SK-N-MC (cell line): ENCODE data around the gene SRRT.

Source experiments
- DNase-seq: peaks from one replicate; pipeline ENCODE4 v3.0.0-alpha.2; 2011; ENCODE audit warnings: low read depth, low spot score
- H3K27ac ChIP-seq: fragments of 200-600 bp; sonication (generic); 2 replicates; pipeline ENCODE4 v1.5.1; 2016; ENCODE audit warnings: mixed run types
- H3K36me3 ChIP-seq: fragments of 200-600 bp; sonication (generic); 2 replicates; pipeline ENCODE4 v1.6.1; 2017; ENCODE audit warnings: antibody characterized with exemption, low read length, mixed read lengths; ENCODE audit not compliant: insufficient read depth
- H3K4me3 ChIP-seq: fragments of 200-600 bp; sonication (generic); 2 replicates; pipeline ENCODE4 v1.5.1; 2016
- H3K9ac ChIP-seq: fragments of 200-600 bp; sonication (generic); 2 replicates; pipeline ENCODE4 v1.8.0; 2017; ENCODE audit warnings: mixed run types, mixed read lengths; ENCODE audit not compliant: insufficient read length
- H3K9me3 ChIP-seq: fragments of 200-600 bp; sonication (generic); 2 replicates; pipeline ENCODE4 v1.6.1; 2017; ENCODE audit warnings: low read depth, mild to moderate bottlenecking, antibody characterized with exemption, low read length, moderate library complexity, mixed read lengths
- EZH2 ChIP-seq: fragments of 200-600 bp; sonication (generic); IDR thresholded peaks from one replicate; pipeline ENCODE4 v1.6.1; 2017; ENCODE audit warnings: antibody characterized with exemption
- FOXP2 ChIP-seq: optimal IDR thresholded peaks from 2 replicates; pipeline ENCODE3; 2011; ENCODE audit warnings: mild to moderate bottlenecking, moderate library complexity; ENCODE audit not compliant: insufficient read depth; ENCODE audit errors: extremely low read length, control extremely low read depth
- POLR2AphosphoS5 ChIP-seq: IDR thresholded peaks from 2 replicates; pipeline ENCODE4 v1.6.1; 2012; ENCODE audit warnings: mild to moderate bottlenecking, low read depth, low read length, borderline replicate concordance

Gene SRRT

GRCh38 chr7:100893910-100894721, 19.2 kb downstream of the SRRT start:
- TF ChIP-seq FOXP2 (no peak), POLR2AphosphoS5 (no peak), EZH2 (no peak)
- no peak overlapping the region for H3K27ac ChIP-seq

GRCh38 chr7:100894860-100895700, 20.2 kb downstream of the SRRT start:
- H3K9ac ChIP-seq = no peak overlapping the region
- no peaks in the 10 kb centered on the region for H3K9me3 ChIP-seq
- peak overlapping the region; percentile 77 for H3K4me3 ChIP-seq
- no peak for DNase-seq
- no peak for TF ChIP-seq FOXP2
- no peak overlapping the region for H3K27ac ChIP-seq
- no peaks in the 10 kb centered on the region for H3K36me3 ChIP-seq

More at GRCh38 chr7:100893910-100894721, 19.2 kb downstream of the SRRT start:
- H3K4me3 ChIP-seq = no peak overlapping the region
- H3K9me3 ChIP-seq = no peaks in the 10 kb centered on the region
- no peaks in the 10 kb centered on the region for H3K36me3 ChIP-seq
- DNase-seq = no peak
- no peak overlapping the region for H3K9ac ChIP-seq

GRCh38 chr7:100895701-100895955, 20.7 kb downstream of the SRRT start, which contains the start of gene ACHE:
TSS of gene ACHE (minus strand) at chr7:100895888. CDS start at chr7:100894232, 1,656 bp downstream.
- Histone ChIP-seq H3K36me3 (no peaks in the 10 kb centered on the region), H3K9me3 (no peaks in the 10 kb centered on the region), H3K9ac (no peak within 1 kb of the TSS), H3K27ac (no peak within 1 kb of the TSS), H3K4me3 (peak within 1 kb of the TSS; percentile 77)
- DNase-seq = no peak
- TF ChIP-seq FOXP2 (no peak), EZH2 (no peak), POLR2AphosphoS5 (no peak)

- Histone ChIP-seq H3K9me3 (no peaks in the 10 kb centered on the region), H3K27ac (no peak overlapping the region), H3K9ac (no peak overlapping the region), H3K36me3 (no peaks in the 10 kb centered on the region), H3K4me3 (peak overlapping the region; percentile 74)
- DNase-seq = no peak
- TF ChIP-seq EZH2 = no peak
- no peak for TF ChIP-seq FOXP2
- no peak for TF ChIP-seq POLR2AphosphoS5
Observed at GRCh38 chr7:100895956-100896731, 21.2 kb downstream of the SRRT start.

DNA sequence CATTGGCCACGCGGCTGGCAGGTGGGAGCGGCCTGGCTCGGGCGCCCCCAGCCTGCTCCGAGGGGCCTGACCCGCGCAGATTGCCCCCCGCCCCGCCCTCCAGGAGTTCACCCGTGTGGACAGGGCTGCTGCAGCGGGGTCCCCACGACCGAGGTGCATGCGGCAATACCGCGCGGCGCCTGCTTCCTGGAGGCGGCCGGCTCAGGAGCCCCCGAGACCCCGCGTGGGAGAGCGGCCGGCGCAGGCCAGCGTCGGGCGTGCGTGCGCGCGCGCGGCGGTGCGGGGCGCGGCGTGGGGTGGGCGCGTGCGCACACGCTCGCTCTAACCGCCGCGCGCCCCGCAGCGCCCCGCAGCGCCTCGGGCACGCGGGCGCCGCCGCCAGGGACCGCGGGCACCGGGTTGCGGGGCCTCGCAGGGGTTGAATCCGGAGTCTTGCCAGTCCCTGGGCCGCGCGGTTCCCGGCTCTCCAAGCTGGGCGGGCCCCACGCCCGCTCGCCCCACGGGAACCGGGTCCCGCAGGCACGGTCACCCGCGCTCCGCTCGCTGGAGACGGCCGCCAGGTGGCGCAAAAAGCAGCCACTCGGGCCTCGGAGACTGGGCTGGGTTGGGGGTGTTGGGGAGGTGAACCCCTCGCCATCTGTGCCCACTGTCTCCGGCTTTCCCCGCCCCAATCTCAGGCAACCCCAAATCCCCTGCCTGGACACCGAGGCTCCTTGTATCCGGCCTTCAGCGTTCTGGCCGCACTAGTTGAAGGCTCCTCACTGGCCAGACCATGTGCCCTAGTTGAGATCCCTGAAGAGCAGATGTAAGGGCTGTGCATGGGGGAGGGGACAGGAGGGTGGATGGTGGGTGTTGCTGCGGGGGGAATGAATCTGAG, 22.1 kb downstream of the SRRT start:
- no peak overlapping the region for H3K9ac ChIP-seq
- no peak for DNase-seq
- no peak for TF ChIP-seq EZH2
- TF ChIP-seq FOXP2 = no peak
- no peak for TF ChIP-seq POLR2AphosphoS5
- H3K4me3 ChIP-seq = peak overlapping the region; percentile 74
- H3K36me3 ChIP-seq = no peaks in the 10 kb centered on the region
- no peak overlapping the region for H3K27ac ChIP-seq
- no peaks in the 10 kb centered on the region for H3K9me3 ChIP-seq

- H3K9ac ChIP-seq = no peak overlapping the region
- H3K9me3 ChIP-seq = no peaks in the 10 kb centered on the region
- TF ChIP-seq FOXP2 (no peak), POLR2AphosphoS5 (no peak), EZH2 (no peak)
- H3K4me3 ChIP-seq = no peak overlapping the region
- no peak for DNase-seq
- H3K36me3 ChIP-seq = no peaks in the 10 kb centered on the region
- no peak overlapping the region for H3K27ac ChIP-seq
Observed at GRCh38 chr7:100897772-100898454, 23.0 kb downstream of the SRRT start.

GRCh38 chr7:100899432-100899831, 24.5 kb downstream of the SRRT start:
- DNase-seq = no peak
- no peak overlapping the region for H3K4me3 ChIP-seq
- no peak for TF ChIP-seq EZH2
- no peak for TF ChIP-seq FOXP2
- H3K27ac ChIP-seq = no peak overlapping the region
- no peaks in the 10 kb centered on the region for H3K9me3 ChIP-seq
- no peak overlapping the region for H3K9ac ChIP-seq
- H3K36me3 ChIP-seq = no peaks in the 10 kb centered on the region
